ENCODE measurements around the gene MINDY4.

- TF ChIP-seq CTCF (IDR thresholded peaks at IDR 0.05) (no peak), POLR2A (IDR thresholded peaks at IDR 0.05) (no peak)
These were observed 34.9 kb upstream of the MINDY4 start for GRCh38 chr7:30736291-30736690.
